Epithelial cell of esophagus (primary cell): ENCODE measurements around the gene GOLT1A.
A peak's percentile ranks its signal among the peaks of the same experiment; 100 is the strongest.

Experiments used
- DNase-seq: peaks from one replicate; pipeline ENCODE4 v3.0.0; 2010; ENCODE audit warnings: low read depth
- H3K4me3 ChIP-seq: 2 replicates; pipeline ENCODE4 v1.5.1; 2011; ENCODE audit warnings: mild to moderate bottlenecking, low read length, control low read depth
- CTCF ChIP-seq: IDR thresholded peaks from 2 replicates; pipeline ENCODE4 v1.5.1; 2011; ENCODE audit warnings: low read depth, mild to moderate bottlenecking, low read length, control low read depth, inconsistent platforms; ENCODE audit not compliant: insufficient read depth; ENCODE audit errors: missing control alignments

GOLT1A gene

DNA sequence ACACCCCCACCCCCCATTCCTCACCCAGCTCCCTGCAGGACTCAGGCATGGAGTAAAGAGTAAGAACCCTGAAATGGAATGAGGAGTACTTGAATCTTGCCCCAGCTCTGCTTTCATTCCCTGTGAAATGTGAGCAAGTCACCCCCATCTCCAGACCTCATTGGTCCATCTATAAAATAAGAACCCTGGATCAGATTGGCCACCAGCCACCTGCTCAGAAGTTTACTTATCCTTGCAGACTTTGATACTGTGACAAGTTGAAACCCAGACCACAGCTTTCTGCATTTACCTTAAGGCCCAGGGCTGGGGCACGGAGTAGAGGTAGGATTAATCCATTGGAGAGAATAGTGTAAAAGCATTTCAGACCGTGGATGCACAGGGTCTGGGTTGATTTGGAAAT is 19.7 kb downstream of the GOLT1A start:
- TF ChIP-seq CTCF: no peak
- no peak for DNase-seq
- H3K4me3 ChIP-seq: no peak overlapping the region

- peak; percentile 30 for DNase-seq
- no peak overlapping the region for H3K4me3 ChIP-seq
- no peak for TF ChIP-seq CTCF
Measured at GRCh38 chr1:204192589-204193352, 21.0 kb downstream of the GOLT1A start.

DNA sequence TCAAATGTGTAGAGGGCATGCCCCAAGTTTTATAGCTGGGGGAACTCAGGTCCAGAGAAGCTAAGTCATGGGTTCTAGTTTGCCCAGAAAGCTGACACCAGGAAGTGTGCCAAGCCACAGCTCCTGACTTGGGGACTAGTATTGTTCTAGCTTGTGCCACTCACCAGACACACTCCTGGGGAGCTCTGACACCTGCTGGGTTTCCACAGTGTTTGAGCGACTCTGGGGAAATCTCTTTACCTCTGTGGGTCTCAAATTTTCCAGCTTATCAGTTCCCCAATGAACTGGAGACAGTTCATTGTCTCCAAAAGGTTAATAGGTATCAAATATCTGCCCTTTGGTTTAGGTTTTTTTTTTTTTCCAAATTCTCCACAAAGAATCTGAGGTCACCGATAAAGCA is 21.7 kb downstream of the GOLT1A start:
- H3K4me3 ChIP-seq: no peak overlapping the region
- no peak for TF ChIP-seq CTCF
- DNase-seq: no peak

GRCh38 chr1:204191456-204191855 is 22.3 kb downstream of the GOLT1A start:
- H3K4me3 ChIP-seq: no peak overlapping the region
- DNase-seq: no peak
- TF ChIP-seq CTCF: no peak

GRCh38 chr1:204190212-204191211 is 23.3 kb downstream of the GOLT1A start:
- peak; percentile 62 for DNase-seq
- TF ChIP-seq CTCF: no peak
- no peak overlapping the region for H3K4me3 ChIP-seq

DNA sequence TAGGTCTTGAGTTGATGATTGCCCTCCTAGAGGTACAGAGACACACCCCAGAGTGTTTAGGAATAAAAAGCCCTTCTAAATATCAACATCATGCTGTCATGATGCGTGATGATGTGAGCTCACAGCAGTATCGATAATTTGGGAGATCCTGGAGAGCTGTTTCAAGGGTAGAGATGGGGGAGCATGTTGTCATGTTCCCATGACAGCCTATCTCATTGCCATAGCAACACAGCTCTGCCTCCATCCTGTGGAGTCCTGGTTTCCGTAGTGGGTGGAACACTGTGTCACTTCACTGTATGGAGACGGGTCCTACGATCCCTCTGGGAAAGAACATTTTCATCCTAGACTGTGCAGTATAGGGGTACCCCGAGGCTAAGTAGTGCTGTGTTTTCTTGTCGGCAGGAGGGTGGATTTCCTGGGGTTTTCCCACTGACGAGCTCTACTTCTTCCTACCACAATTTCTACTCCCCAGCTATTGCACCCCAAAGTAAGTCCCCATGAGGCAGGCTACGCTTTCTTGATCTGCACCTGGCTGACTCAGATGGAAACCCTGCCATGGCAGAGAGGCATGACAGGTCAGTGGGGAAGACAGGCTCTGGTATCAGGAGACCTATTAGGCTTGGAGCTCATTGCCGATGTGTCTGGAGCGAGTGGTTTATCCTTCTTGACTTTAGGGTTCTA is 24.7 kb downstream of the GOLT1A start:
- no peak for DNase-seq
- no peak overlapping the region for H3K4me3 ChIP-seq

More for the DNA sequence above, 24.7 kb downstream of the GOLT1A start:
- TF ChIP-seq CTCF: no peak
